Measurements from ENCODE around the gene CCDC92.

DNA sequence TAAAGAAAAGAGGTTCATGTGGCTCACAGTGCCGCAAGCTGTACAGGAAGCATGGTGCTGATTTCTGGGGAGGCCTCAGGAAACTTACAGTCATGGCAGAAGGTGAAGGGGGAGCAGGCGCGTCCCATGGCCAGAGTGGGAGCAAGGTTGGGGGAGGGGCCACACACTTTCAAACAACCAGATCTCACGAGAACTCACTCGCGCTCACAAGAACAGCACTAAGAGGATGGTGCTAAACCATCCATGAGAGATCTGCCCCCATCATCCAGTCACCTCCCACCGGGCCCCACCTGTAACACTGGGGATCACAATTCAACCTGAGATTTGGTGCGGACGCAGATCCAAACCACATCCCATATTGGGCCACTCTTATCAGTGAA lies 80.5 kb downstream of the CCDC92 start:
- TF ChIP-seq, protein P1, sequence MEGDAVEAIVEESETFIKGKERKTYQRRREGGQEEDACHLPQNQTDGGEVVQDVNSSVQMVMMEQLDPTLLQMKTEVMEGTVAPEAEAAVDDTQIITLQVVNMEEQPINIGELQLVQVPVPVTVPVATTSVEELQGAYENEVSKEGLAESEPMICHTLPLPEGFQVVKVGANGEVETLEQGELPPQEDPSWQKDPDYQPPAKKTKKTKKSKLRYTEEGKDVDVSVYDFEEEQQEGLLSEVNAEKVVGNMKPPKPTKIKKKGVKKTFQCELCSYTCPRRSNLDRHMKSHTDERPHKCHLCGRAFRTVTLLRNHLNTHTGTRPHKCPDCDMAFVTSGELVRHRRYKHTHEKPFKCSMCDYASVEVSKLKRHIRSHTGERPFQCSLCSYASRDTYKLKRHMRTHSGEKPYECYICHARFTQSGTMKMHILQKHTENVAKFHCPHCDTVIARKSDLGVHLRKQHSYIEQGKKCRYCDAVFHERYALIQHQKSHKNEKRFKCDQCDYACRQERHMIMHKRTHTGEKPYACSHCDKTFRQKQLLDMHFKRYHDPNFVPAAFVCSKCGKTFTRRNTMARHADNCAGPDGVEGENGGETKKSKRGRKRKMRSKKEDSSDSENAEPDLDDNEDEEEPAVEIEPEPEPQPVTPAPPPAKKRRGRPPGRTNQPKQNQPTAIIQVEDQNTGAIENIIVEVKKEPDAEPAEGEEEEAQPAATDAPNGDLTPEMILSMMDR (IDR thresholded peaks at IDR 0.05): no peak
- no peak for TF ChIP-seq EZH2 (IDR thresholded peaks at IDR 0.05; ENCODE audit: borderline replicate concordance, insufficient read depth, low read depth, low read length, poor library complexity, severe bottlenecking)
